Urinary bladder (tissue), 4 donors: ENCODE results near the gene LCN6. TPM values are rescaled to one million over a fixed set of nuclear protein-coding genes. Genes with fewer than 3 reads are reported as not detected.

Source experiments
- DNase-seq: peaks from one replicate; pipeline ENCODE4 v3.0.0-alpha.2; 2015; ENCODE audit errors: extremely low spot score
- H3K27ac ChIP-seq: one replicate; pipeline ENCODE4 v1.5.1; 2013; ENCODE audit warnings: low read depth, mild to moderate bottlenecking, moderate library complexity
- H3K36me3 ChIP-seq: one replicate; pipeline ENCODE4 v1.6.1; 2013; ENCODE audit warnings: mild to moderate bottlenecking, moderate library complexity; ENCODE audit not compliant: insufficient read depth
- H3K4me1 ChIP-seq: one replicate; pipeline ENCODE4 v1.6.1; 2013; ENCODE audit warnings: mild to moderate bottlenecking, moderate library complexity; ENCODE audit not compliant: insufficient read depth
- H3K4me3 ChIP-seq: one replicate; pipeline ENCODE4 v1.5.1; 2013; ENCODE audit warnings: low read depth, low read length
- WGBS: extraction: QIAGEN DNeasy Blood & Tissue Kit; methylation state at CpG from one replicate; pipeline ENCODE4 v1.1.7; 2013; 5-methylcytosine and 5-hydroxymethylcytosine counted together
- polyA plus RNA-seq: library from polyadenylated mRNA; stranded (reverse); fragments of 200-250 nt; gene quantifications from one replicate; pipeline ENCODE4 v1.2.3, GENCODE V29; 2013
- total RNA-seq: library from RNA; depleted of rRNA; stranded (reverse); fragments of >200 nt; gene quantifications from one replicate; pipeline ENCODE4 v1.2.3, GENCODE V29; 2014
- donor health status: healthy with polysubstance abuse.
- donor health status: healthy.

The LCN6 gene
- total and polyA plus RNA-seq, 2 donors, result 26.6 TPM; not detected in 1

DNA sequence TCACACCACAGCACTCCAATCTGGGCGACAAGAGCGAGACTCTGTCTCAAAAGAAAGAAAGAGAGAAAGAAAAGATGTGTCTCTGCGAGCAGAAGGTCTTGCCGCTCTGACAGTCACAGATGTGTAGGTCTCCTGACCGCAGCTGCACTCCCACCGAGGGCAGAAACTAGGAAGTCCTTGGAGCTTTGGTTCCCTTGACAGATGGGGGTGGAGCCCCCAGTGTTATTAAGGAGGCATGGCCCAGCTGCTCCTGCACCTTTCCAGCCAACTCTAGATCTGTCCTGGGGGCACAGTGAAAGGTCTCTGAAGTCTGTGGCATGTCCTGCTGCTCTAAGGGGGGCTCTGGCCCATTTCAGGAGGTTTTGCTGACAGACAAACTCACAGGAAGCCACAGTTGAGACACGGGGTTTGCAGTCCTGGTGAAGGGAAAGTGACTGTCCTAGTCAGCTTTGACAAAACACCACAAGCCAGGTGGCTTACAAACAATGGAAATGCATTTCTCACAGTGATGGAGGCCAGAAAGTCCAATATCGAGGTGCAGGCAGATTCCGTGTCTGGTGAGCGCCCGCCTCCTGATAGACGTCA lies 45.0 kb downstream of the LCN6 start:
- WGBS, result 80% methylated on average over 12 of the region's 12 CpGs
- Histone ChIP-seq H3K4me3 (no peak overlapping the region), H3K36me3 (no peaks in the 10 kb centered on the region), H3K4me1 (no peaks in the 10 kb centered on the region), H3K27ac (no peak overlapping the region)
- DNase-seq, result no peak

DNA sequence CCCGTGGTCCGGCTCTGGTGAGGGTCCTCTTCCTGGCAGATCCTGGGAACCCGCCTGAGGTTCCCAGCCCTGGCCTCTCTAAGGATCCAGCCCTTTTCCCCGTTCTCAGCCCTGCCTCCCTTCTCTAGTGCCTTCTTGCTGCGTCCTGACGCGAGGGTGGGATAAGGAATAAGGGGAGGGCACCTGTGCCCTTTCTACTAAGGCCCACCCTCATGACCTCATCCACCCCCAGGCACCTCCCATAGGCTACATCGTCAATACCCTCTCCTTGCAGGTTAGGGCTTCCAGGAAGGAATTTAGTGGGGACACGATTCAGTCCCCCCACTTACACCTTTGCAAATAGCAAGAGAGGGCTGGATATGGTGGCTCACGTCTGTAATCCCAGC lies 46.7 kb downstream of the LCN6 start:
- DNase-seq, result no peak
- WGBS, result 44% methylated on average over 10 of the region's 10 CpGs
- H3K36me3 ChIP-seq, result no peaks in the 10 kb centered on the region
- H3K27ac ChIP-seq, result no peak overlapping the region
- H3K4me3 ChIP-seq, result no peak overlapping the region
- no peaks in the 10 kb centered on the region for H3K4me1 ChIP-seq

DNA sequence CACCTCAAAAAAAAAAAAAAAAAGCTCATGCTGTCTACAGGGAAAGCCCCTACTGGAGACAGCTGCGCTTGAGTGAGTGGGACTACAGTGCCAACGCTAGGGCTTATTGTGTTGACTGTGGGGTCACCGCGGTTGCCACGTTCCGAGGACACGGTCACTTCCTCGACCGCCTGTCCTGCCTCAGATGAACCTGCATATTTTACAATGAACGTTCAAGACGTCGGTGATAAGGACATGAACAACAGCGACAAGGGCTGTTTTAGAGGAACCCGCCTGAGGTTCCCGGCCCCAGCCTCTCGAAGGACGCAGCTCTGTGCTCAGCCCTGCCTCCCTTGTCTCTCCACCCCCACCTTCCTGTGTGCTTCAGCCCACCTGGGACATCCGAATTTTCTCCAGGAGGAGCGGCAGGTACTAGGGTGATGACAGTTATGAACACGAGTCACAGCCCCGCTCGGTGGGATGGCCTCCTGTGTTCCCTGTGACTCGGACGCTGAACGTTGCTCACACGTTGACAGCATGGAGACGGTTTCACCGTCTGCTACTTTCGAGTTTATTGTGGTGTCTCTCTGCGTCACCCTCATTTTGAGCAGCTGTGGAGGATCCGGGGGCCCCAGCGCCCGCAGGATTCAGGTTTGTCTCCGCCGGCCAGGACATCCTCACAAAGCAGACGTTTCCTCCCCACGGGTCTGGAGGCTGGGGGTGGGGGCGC lies 47.2 kb downstream of the LCN6 start:
- 33% methylated on average over 38 of the region's 38 CpGs for WGBS
- Histone ChIP-seq H3K27ac (no peak overlapping the region), H3K4me3 (no peak overlapping the region)

DNA sequence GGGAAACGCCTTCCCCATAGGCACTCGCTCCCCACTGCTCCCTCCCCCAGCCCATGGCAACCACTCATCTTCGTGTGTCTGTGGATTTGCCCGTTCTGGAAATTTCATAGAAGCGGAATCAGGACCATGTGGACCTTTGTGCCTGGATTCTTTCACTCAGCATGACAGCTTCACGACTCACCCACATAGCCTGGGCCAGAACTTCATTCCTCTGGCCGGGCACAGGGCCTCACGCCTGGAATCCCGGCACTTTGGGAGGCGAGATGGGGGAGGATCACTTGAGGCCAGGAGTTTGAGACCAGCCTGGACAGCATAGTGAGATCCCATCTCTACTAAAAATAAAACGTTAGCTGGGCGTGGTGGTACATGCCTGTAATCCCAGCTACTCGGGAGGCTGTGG lies 48.0 kb downstream of the LCN6 start:
- H3K27ac ChIP-seq, result no peak overlapping the region
- H3K4me3 ChIP-seq, result no peak overlapping the region
- 43% methylated on average over 13 of the region's 13 CpGs for WGBS
- no peaks in the 10 kb centered on the region for H3K4me1 ChIP-seq
- no peaks in the 10 kb centered on the region for H3K36me3 ChIP-seq
- no peak for DNase-seq

More for the DNA sequence above, 47.2 kb downstream of the LCN6 start:
- Histone ChIP-seq H3K36me3 (no peaks in the 10 kb centered on the region), H3K4me1 (no peaks in the 10 kb centered on the region)
- no peak for DNase-seq

DNA sequence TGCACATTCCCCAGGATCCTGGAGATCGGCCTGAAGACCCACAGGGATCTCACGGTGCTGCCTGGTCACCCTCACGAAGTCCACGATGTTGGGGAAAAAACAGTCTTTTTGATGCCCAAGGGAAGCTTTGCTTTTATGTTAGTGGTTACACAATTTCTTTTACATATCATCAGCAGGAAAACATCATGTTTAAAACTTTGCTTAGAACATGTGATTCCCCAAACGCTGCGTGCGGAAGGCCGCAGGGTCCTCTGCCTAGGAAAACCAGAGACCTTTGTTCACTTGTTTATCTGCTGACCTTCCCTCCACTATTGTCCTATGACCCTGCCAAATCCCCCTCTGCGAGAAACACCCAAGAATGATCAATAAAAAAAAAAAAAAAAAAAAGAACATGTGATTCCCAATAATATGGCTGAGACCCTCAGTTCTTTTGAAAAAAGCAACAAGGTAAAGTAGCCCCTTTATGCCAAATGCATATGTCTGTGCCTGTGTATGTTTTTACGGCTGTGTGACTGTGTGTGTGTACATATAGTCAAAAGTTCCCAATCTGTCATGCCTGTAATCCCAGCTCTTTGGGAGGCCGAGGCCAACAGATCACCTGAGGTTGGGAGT lies 49.6 kb downstream of the LCN6 start:
- 84% methylated on average over 10 of the region's 11 CpGs for WGBS
- DNase-seq, result no peak

DNA sequence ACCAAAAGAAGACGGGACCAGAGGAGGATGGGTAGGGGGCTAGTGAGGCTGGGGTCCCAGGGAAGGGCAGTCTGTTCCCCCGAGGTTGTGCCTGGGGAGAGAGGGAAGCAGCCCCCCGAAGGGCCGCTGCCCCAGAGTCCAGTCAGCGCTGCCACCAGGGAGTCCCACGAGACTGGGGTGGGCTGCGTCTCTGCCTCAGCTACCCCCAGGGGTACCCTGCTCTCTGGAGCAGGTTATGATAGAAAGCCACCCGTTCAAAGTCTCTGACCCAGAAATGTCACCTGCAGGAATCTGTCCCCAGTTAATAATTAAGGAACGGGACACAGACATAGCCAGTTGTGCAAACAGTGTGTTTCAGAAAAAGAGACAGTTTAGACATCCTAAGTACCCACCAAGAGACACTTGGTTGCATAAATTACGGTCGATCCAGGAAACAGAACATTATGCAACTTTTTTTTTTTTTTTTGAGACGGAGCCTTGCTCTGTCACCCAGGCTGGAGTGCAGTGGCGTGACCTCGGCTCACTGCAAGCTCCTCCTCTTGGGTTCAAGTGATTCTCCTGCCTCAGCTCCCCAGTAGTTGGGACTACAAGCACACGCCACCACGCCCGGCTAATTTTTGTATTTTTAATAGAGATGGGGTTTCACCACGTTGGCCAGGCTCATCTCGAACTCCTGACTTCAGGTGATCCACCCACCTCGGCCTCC lies 50.4 kb downstream of the LCN6 start:
- WGBS, result 68% methylated on average over 20 of the region's 20 CpGs
- no peaks in the 10 kb centered on the region for H3K4me1 ChIP-seq
- no peaks in the 10 kb centered on the region for H3K36me3 ChIP-seq
- DNase-seq, result no peak
- H3K4me3 ChIP-seq, result no peak overlapping the region
- no peak overlapping the region for H3K27ac ChIP-seq

More for the DNA sequence above, 49.6 kb downstream of the LCN6 start:
- H3K4me3 ChIP-seq, result no peak overlapping the region
- H3K36me3 ChIP-seq, result no peaks in the 10 kb centered on the region
- H3K27ac ChIP-seq, result no peak overlapping the region
- H3K4me1 ChIP-seq, result no peaks in the 10 kb centered on the region

DNA sequence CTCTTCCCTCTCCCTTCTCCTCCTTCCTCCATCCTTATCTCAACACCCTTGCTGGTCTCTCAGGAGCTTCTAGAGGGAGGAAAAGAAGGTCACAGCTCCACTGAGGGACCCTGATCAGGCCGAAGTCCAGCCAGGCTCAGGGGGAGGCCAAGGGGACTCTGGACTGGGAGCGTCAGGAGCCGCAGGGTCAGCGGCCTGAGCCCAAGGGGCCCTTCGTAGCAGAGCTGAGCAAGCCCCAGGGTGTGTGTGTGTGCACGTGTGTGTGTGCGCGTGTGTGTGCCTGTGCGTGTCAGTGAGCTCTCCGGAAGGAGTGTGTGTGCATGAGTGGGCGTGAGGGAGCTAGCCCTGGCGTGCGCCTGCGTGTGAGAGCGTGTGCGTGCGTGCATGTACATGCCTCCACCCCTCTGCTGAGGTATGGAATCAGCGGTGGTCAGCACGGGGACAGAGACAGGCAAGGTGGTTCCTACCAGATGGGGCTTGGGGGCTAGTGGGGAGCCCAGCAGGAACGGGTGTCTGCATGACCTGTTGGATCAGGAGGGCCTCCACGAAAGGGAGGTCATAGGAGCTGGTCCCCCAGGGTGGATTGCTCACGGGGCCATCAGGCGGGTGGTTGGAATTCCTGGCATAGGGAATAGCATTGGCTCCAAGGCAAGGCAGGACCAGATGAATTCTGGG lies 51.0 kb downstream of the LCN6 start:
- no peaks in the 10 kb centered on the region for H3K36me3 ChIP-seq
- DNase-seq, result no peak
- H3K27ac ChIP-seq, result no peak overlapping the region
- WGBS, result 63% methylated on average over 23 of the region's 23 CpGs
- no peak overlapping the region for H3K4me3 ChIP-seq
- H3K4me1 ChIP-seq, result no peaks in the 10 kb centered on the region

DNA sequence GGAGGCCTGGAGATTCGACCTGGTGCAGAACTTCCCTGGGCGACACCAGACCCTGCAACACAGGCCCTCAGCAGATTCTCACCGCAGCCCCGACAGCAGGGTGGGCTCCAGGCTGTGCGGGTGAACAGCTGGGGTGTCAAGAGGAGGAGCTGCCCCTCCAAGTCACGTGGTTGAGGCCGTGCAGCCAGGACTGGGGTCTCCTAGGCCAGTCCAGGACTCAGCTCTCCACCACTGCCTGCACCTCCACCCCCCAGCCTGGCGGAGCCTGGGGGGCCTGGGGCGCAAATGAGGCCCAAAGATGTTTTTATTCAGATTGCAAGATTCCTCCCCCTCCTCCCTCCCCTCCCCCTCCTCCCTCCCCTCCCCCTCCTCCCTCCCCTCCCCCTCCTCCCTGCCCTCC lies 51.8 kb downstream of the LCN6 start:
- Histone ChIP-seq H3K36me3 (no peaks in the 10 kb centered on the region), H3K27ac (no peak overlapping the region), H3K4me1 (no peaks in the 10 kb centered on the region), H3K4me3 (no peak overlapping the region)
- DNase-seq, result no peak
- WGBS, result 68% methylated on average over 9 of the region's 9 CpGs

DNA sequence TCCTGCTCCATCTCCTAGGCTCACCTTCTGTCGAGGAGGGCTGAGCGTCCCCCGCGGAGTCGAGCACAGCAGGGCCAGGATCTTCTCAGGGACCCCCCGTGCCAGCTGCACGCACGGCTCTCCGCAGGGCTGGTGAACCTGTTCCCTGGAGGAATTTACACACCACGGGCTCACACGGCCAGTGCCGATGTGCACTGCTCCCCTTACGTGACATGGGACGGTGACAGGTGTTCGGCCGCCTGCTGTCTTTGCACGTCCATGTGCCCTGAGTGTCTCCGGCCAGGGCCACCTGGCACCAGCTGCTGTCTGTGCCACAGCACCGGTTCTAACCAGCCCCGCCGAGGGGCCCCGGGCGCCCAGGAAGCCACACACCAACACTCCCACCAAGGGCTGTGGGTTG lies 52.4 kb downstream of the LCN6 start:
- WGBS, result 87% methylated on average over 23 of the region's 23 CpGs
- no peak for DNase-seq
- Histone ChIP-seq H3K27ac (no peak overlapping the region), H3K36me3 (no peaks in the 10 kb centered on the region), H3K4me3 (no peak overlapping the region), H3K4me1 (no peaks in the 10 kb centered on the region)

DNA sequence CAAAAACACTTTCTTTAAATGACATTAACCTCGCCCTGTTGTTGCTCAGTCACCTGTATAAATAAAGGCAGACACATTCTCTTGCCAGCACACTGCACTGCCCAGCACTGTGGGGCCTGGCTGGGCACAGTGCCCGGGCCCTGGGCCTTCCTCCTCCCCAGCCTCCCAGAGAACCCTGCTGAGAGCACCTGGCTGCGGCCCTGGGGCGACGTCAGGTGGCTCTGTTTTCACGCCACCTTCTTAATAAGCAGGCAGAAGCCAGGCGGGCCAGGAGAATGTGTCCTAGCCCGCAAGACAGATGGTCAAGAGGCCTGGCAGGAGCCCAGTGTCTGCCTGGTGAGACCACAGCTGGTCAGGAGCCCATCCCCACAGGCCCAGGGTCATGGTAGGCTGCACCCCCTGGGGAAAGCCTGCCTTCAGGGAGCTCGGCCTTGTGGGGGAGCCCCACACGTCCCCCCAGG lies 52.9 kb downstream of the LCN6 start:
- no peak for DNase-seq
- no peaks in the 10 kb centered on the region for H3K36me3 ChIP-seq
- no peaks in the 10 kb centered on the region for H3K4me1 ChIP-seq
- 89% methylated on average over 10 of the region's 10 CpGs for WGBS
- no peak overlapping the region for H3K27ac ChIP-seq
- H3K4me3 ChIP-seq, result no peak overlapping the region

DNA sequence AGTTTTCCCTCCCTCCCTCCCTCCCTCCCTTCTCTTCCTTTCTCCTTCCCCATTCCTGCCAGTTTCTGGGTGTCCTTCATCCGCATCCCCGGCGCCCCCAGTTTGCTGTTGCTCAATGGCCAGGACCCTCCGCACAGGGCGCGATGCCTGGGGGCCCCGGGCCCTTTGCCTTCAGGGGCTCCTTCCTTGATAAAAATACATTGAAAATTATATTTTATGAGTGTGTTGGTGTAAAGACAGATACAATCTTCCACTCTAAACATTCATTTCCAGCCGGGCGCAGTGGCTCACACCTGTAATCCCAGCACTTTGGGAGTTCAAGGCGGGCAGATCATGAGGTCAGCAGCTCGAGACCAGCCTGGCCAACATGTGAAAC lies 53.5 kb downstream of the LCN6 start:
- no peaks in the 10 kb centered on the region for H3K36me3 ChIP-seq
- no peak overlapping the region for H3K27ac ChIP-seq
- no peaks in the 10 kb centered on the region for H3K4me1 ChIP-seq
- no peak overlapping the region for H3K4me3 ChIP-seq
- WGBS, result 88% methylated on average over 11 of the region's 11 CpGs
- DNase-seq, result no peak

DNA sequence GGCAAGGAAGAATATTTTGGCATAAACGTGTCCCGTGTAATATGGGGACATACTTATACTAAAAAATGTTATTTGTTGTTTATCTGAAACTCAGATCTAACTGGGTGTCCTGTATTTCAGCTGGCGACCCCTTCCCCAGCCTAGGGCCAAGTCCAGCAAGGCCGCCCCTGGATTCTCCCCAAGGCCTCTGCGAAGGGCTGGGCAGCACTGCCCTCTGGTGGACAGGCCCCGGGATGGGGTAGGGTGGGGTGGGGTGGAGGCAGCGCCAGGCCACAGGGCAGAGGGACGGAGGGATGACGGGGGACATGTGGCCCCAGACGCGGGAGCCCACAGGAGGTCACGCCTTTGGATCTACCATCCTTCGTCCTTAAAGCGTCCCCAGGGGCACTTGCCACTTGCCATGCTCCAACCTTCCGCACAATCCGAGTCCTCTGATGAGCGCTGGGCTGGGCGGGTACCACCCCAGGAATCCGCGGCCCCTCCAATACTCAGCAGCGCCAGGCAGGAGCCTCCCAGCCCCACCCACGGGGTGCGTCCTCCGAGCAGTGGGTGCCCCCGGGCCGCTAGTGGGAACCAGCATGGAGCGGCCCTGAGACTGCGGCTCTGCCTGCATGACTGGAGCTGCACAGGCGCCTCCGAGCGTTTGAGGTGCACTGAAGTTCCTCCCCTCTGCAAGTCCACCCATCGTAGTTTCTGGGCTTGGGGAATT lies 54.0 kb downstream of the LCN6 start:
- no peak for DNase-seq
- no peaks in the 10 kb centered on the region for H3K4me1 ChIP-seq
- H3K36me3 ChIP-seq, result no peaks in the 10 kb centered on the region
- WGBS, result 38% methylated on average over 32 of the region's 32 CpGs
- no peak overlapping the region for H3K4me3 ChIP-seq
- H3K27ac ChIP-seq, result no peak overlapping the region
